Measurements from ENCODE around the gene HINT2.

Gene HINT2

GRCh38 chr9:35840881-35841644 lies 26.2 kb upstream of the HINT2 start:
- no peak for DNase-seq (ENCODE audit: low read depth)

DNA sequence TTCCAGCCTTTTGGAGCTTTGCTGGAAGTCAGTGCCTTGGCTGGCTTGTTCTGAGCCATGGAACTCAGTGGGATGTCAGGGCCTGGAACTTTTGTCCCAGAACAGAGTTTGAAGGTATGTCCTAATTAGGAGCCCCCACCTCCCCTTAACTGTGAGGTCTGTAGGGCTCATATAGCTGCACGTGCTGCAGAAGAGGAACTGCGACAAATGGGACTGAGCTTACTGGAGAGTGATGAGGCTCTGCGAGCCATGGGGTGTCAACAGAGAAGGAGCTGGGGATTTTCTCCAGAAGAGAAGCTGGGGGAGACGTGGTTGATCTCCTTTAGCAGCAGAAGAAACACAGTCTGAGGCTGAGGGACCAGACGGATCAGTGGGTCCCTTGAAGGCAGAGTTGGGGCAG lies 25.1 kb upstream of the HINT2 start:
- no peak for DNase-seq (ENCODE audit: low read depth)

DNA sequence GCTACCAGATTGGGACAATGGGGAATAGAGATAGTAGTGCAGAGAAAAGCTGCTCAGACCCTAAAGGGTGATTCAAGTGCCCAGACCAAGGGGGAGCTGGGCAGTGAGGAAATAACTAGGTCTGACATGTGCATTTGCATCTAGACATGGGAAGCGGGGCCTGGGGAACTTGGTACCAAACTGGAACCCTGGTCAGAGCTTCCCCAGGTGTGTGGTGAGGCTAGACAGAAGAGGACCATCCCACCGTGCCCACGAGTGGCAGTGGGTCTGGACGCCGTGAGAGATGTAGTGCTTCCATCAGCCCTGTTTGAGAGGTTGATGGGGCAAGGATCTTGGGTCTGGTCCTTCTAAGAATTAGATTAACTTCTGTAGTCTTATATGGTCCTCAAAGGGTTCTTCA lies 21.8 kb upstream of the HINT2 start:
- no peak for DNase-seq (ENCODE audit: low read depth)

GRCh38 chr9:35835766-35836165 lies 20.9 kb upstream of the HINT2 start:
- DNase-seq (ENCODE audit: low read depth) = no peak

DNA sequence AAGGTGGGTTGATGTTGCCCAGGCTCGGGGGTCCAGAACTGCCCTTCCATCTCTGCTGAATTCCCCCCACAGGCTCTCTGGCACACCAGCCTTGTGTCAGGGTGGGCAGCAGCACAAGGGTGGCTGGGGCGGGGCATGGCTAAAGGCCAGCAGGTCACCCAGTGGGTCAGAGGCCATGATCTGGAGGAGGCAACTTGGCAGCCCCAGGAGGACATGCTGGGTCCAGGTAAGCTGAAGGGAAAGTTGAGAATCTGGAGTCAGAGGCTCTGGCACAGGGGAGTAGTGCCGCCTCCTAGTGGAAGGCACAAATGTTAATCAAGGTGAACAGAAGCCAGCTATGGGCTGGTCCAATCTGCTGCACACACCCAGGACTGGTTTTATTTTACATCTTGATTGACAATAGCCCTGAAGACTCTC lies 20.4 kb upstream of the HINT2 start:
- no peak for DNase-seq (ENCODE audit: low read depth)

GRCh38 chr9:35834260-35835215 lies 19.7 kb upstream of the HINT2 start:
- no peak for DNase-seq (ENCODE audit: low read depth)

DNA sequence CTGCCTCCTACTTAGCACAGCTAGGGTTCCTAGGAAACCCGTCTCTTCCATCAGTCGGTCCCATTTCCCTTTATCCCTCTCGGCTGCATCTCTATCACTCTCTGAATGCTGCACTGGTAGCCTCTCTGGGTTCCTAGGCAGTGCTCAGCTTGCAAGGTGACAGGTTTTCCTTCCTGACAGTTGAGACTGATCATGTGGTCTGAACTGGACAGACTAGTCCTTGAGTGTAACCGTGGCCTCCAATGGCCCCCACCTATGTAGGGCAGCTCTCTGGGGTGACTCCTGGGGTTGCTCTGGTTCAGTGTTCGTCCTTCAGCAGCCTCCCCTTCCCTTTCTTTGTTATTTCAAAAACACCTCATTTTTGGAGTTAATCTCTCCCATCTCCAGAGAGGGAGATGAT lies 18.0 kb upstream of the HINT2 start:
- no peak for DNase-seq (ENCODE audit: low read depth)

GRCh38 chr9:35831040-35831439 lies 16.2 kb upstream of the HINT2 start:
- no peak for DNase-seq (ENCODE audit: low read depth)

DNA sequence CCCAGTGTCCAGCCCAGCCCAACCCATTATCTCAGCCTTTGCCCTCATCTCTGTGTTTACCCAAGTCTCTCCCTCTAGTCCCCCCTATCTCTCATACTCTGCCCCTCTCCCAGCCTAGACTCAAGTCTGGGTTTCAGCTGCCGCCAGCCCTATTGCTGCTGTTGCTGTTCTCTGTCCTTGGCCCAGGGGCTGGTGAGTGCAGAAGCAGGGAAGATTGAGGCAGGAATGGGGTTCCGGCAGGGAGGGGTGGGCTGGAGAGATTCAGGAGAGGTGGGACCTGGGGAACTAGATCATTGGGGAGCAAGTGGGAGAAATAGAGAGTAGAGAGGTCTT lies 14.9 kb upstream of the HINT2 start:
- no peak for DNase-seq (ENCODE audit: low read depth)

DNA sequence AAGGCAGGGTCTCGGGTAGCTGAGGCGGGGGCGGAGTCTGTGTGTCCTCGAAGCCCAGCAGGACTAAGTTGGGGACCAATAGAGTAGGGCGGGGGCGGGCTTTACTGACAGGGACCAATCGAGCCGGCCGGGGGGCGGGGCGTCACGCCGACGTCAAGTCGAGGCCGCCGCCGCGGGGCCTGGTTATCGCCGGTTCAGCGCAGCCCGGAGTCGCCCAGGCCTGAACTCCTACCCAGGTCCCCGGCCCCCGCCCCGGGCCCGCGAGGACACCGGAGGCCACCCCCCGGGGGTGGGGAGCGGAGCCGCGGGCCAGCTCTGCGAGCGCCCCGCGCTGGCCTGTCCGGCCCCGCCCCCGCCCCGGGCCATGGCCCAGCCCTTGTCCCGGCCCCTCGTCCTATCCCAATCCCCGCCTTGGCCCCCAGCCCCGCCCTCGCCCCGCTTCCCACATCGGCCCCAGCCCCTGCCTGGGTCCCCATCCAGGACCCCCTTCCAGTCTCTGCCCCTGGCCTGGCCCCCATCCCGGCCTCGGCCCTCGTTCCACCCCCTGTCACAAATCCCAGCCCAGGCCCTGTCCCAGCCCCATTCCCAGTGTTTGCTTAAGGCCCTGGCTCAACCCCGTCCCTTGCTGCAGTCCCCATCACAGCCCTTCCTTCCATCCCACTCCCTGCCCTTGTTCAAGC lies 14.4 kb upstream of the HINT2 start, which contains the start of gene TMEM8B:
TMEM8B (plus strand) TSS at position 145 of the 680 bp plus-strand sequence; CDS start at position 365, 220 bp downstream.
- DNase-seq (ENCODE audit: low read depth) = peak; percentile 93

- no peak for DNase-seq (ENCODE audit: low read depth)
Measured at GRCh38 chr9:35828716-35829083, 13.9 kb upstream of the HINT2 start, which contains the start of gene FAM221B. Gene FAM221B (minus strand): TSS chr9:35828732. CDS start chr9:35826161, 2,571 bp downstream.

GRCh38 chr9:35827486-35827885 lies 12.6 kb upstream of the HINT2 start:
- DNase-seq (ENCODE audit: low read depth) = peak; percentile 83

GRCh38 chr9:35826071-35826701 lies 11.3 kb upstream of the HINT2 start:
- peak; percentile 72 for DNase-seq (ENCODE audit: low read depth)

DNA sequence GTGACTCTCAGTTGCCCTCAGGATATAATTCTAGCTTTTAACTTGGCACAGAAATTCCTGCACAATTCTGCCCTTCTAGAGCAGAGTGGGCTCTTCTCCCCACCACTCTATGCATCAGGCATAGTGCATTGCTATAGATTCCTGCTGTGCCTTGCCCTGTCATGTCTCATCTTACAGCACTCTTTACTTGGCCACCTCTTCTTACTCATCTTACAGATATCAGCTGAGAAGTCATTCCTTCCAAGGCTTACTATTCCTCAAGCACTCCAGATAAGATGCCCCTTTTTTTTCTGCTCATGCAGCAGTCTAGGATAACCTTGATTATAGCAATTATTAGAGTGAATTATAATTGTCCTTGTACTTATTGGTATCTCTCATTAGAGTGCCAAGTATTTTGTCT lies 8.1 kb upstream of the HINT2 start:
- DNase-seq (ENCODE audit: low read depth) = peak; percentile 27

DNA sequence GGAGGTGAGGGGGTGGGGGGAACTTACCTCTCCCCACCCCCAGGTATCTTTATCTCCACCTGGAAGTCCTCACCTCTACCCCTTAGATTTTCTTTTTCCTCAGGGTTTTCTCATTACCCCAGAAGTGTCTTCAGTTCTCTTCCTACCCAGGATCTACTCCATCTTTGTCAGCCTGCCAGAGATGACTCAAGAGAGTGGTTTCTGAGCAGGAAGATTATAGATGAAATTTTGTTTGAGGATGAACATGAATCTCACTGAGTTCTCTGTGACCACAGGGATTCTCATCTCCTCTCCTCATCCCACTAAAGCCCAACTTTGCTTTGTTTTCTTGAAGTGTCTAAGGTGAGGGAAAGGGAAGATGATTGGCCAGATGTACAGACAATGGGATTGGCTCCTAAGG lies 5.2 kb upstream of the HINT2 start:
- peak; percentile 88 for DNase-seq (ENCODE audit: low read depth)

- DNase-seq (ENCODE audit: low read depth) = no peak
Measured at GRCh38 chr9:35818341-35818740, 3.5 kb upstream of the HINT2 start.

- DNase-seq (ENCODE audit: low read depth) = no peak
Measured at GRCh38 chr9:35816708-35817107, 1.9 kb upstream of the HINT2 start.

DNA sequence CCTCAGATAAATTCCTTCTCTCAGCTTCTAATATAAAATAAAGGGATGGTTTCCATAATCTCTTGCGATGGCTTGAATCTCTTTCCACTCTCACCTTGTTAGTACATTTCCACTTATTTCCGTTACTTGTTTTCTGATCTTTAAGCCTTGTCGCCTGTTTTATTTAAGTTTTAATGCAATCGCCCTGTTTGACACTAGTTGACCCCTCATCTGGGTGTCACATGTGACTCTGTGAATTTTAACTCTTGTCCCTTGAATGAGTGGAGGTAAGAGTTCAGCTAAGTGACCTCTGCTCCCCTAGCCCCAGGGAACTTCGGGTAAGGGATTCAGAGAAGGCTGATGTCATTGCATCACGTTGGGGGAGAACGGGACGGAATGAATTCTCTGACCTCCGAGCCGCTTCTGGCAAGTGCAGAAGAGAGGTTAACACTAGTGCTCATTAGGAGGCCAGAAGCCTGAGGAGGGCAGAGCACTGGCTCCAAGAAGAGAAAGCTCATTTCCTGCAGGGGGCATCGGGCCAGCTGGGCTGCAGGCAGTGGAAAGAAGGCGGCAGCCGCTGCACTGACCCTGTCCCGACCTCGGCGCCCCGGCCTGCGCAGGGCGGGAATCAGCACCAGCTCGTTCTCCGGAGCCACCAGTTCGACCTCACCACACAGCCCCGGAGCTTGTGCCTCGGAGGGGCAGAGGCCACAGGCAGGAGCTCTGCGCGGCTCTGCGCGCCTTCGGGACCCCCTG lies 569 bp downstream of the HINT2 start:
- DNase-seq (ENCODE audit: low read depth) = peak; percentile 55

DNA sequence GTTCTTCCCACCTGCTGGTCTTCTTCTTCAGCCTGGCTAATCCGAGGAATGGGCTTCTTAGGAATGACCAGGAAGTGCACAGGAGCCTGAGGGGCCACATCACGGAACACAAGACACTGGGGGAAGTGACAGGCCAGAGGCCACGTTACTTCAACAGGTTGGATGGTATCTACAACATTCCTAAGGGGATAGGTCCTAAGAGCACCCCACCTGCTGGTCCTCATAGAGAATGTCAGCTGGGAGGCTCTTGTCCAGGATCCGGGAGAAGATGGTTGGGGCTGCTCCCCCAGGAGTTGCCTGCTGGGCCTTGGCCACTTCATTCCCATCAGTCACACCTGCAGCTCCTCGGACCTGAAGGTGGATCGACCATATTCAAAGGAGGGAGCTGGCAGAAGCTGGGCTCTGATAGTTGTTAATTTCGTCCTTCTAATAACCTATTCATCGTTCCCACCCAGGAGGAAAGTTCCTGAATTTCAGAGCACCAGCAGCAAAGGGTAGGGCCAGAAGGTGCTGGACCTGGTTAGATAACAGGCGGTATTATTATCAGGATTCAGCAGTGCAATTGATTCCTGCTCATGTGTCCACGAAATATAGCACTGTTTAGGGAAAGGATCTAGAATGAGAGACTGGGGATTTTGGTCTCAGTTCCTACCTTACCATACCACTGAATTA lies 1.3 kb downstream of the HINT2 start:
- DNase-seq (ENCODE audit: low read depth) = peak; percentile 43

GRCh38 chr9:35812025-35812602 lies 2.7 kb downstream of the HINT2 start, which contains the start of gene SPAG8:
Gene SPAG8 (minus strand): TSS chr9:35812262. CDS start chr9:35812147, 115 bp downstream.
- peak; percentile 98 for DNase-seq (ENCODE audit: low read depth)

All from iris pigment epithelial cell (primary cell).